Measurements from ENCODE around the gene CHCHD5. TPM values are rescaled to one million over a fixed set of nuclear protein-coding genes. Genes with fewer than 3 reads are reported as not detected.

CHCHD5 gene
- total RNA-seq, 1 experiment from 2014 or later: 32.3 TPM

DNA sequence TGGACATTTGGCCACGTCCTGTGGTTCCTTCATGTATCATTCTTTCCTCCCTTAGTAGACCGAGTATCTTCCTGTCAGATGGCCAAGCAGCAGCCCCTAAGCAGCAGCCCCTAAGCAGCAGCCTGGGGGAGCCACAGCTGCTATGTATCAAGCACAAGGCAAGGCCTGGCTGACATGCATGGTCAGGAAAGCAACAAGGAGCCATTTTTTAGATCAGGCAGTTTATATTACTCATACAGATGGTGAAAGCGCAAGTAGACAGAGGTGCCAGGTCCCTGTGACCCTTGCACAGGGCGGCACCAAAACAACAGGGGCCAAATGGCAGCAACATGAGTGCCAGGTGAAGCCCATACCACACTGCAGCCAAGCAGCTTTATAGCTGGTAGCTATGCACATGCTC lies 22.1 kb downstream of the CHCHD5 start:
- Histone ChIP-seq H2BK5ac (ENCODE audit: insufficient read length, low read length) (no peak overlapping the region), H4K20me1 (ENCODE audit: control insufficient read depth, insufficient read depth, insufficient read length) (no peaks in the 10 kb centered on the region), H3K27me3 (ENCODE audit: insufficient read depth, low read length) (no peaks in the 10 kb centered on the region), H3K27ac (ENCODE audit: insufficient read length, low read depth, low read length) (no peak overlapping the region), H3K9me3 (ENCODE audit: control insufficient read depth, low read depth, low read length) (no peaks in the 10 kb centered on the region), H3K79me2 (ENCODE audit: insufficient read depth, low read length) (no peaks in the 10 kb centered on the region), H3K56ac (ENCODE audit: insufficient read length, low read depth, low read length) (no peak overlapping the region), H3K4me2 (ENCODE audit: insufficient read depth, insufficient read length, low read length) (no peak overlapping the region), H3K18ac (ENCODE audit: insufficient read length, low read depth, low read length) (no peak overlapping the region), H2AK5ac (ENCODE audit: insufficient read length, low read length) (no peak overlapping the region), H2BK15ac (ENCODE audit: low read depth, low read length) (no peak overlapping the region), H3K14ac (ENCODE audit: insufficient read depth, low read length) (no peak overlapping the region), H4K91ac (ENCODE audit: insufficient read length, low read depth, low read length) (no peak overlapping the region), H3K9ac (ENCODE audit: extremely low read depth, insufficient read length, low read length) (no peak overlapping the region), H3K23ac (ENCODE audit: insufficient read length, low read depth, low read length) (no peak overlapping the region), H3K79me1 (ENCODE audit: insufficient read depth, low read depth, low read length, poor library complexity, severe bottlenecking) (no peaks in the 10 kb centered on the region), H2BK12ac (ENCODE audit: insufficient read length, low read depth, low read length) (no peak overlapping the region), H2BK20ac (ENCODE audit: low read depth, low read length, poor library complexity, severe bottlenecking) (no peak overlapping the region), H3K4me1 (ENCODE audit: insufficient read depth, low read length) (no peaks in the 10 kb centered on the region), H3T11ph (ENCODE audit: low read length) (no peak overlapping the region), H2AFZ (ENCODE audit: low read length) (no peak overlapping the region), H4K5ac (ENCODE audit: insufficient read length, low read depth, low read length) (no peak overlapping the region), H4K8ac (replicated peaks; ENCODE audit: insufficient read length, low read depth, low read length) (no peak overlapping the region), H3K23me2 (ENCODE audit: insufficient read length, low read depth, low read length, poor library complexity, severe bottlenecking) (no peaks in the 10 kb centered on the region), H2BK120ac (ENCODE audit: low read depth, low read length, poor library complexity, severe bottlenecking) (no peak overlapping the region), H3K4ac (ENCODE audit: low read depth, low read length) (no peak overlapping the region)
- peak overlapping the region in 1 of 3 experiments; percentile 30; a peak in 1 of 7 replicates for H3K27ac Mint-ChIP-seq
- TF ChIP-seq, protein P1, sequence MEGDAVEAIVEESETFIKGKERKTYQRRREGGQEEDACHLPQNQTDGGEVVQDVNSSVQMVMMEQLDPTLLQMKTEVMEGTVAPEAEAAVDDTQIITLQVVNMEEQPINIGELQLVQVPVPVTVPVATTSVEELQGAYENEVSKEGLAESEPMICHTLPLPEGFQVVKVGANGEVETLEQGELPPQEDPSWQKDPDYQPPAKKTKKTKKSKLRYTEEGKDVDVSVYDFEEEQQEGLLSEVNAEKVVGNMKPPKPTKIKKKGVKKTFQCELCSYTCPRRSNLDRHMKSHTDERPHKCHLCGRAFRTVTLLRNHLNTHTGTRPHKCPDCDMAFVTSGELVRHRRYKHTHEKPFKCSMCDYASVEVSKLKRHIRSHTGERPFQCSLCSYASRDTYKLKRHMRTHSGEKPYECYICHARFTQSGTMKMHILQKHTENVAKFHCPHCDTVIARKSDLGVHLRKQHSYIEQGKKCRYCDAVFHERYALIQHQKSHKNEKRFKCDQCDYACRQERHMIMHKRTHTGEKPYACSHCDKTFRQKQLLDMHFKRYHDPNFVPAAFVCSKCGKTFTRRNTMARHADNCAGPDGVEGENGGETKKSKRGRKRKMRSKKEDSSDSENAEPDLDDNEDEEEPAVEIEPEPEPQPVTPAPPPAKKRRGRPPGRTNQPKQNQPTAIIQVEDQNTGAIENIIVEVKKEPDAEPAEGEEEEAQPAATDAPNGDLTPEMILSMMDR (conservative IDR thresholded peaks at IDR 0.05): no peak
- H3K4me1 Mint-ChIP-seq: no peaks in the 10 kb centered on the region
- H3K27me3 Mint-ChIP-seq (ENCODE audit: low read depth): peaks cover 7% of the 10 kb centered on the region; the same call in 1 of the 2 replicates
- DNase-seq: no peak
- no CpG with 5 or more reads among the region's 4 CpGs for WGBS (ENCODE audit: extremely low coverage, insufficient read length, low lambda C conversion rate)
- peaks cover 13 to 19% of the 10 kb centered on the region in 2 experiments; a peak in 2 of 5 replicates for H3K9me3 Mint-ChIP-seq
- no peak overlapping the region for H3K4me3 Mint-ChIP-seq
- H3K36me3 Mint-ChIP-seq (ENCODE audit: insufficient read depth in 1 of 3, low read depth in 3 of 3): no peaks in the 10 kb centered on the region
